Prostate gland (tissue), 2 donors: ENCODE results near the gene LHPP. TPM values are rescaled to one million over a fixed set of nuclear protein-coding genes. Genes with fewer than 3 reads are reported as not detected.

Source experiments
- DNase-seq: peaks from one replicate; pipeline ENCODE4 v3.0.0-alpha.2; 2019; ENCODE audit warnings: low spot score
- H3K27ac ChIP-seq, 2 donors: fragments of 200-600 bp; sonication (generic); 2 replicates each; pipeline ENCODE4 v1.5.1; 2017 to 2019
- H3K27me3 ChIP-seq: fragments of 200-600 bp; sonication (generic); replicated peaks from 2 replicates; pipeline ENCODE4 v1.5.1; 2019; ENCODE audit not compliant: insufficient read depth
- H3K36me3 ChIP-seq, 2 donors: fragments of 200-600 bp; sonication (generic); 1 replicate in 1 of 2; 2 replicates in 1 of 2; pipeline versions ENCODE4 v1.5.1 to v1.8.1; 2017 to 2019
- H3K4me1 ChIP-seq: fragments of 200-600 bp; sonication (generic); replicated peaks from 2 replicates; pipeline ENCODE4 v1.5.1; 2019
- H3K4me3 ChIP-seq, 2 donors: fragments of 200-600 bp; sonication (generic); 2 replicates each; pipeline ENCODE4 v1.5.1; 2017 to 2019
- H3K9me3 ChIP-seq: fragments of 200-600 bp; sonication (generic); 2 replicates; pipeline ENCODE4 v1.5.1; 2017
- CTCF ChIP-seq, 4 experiments: fragments of 200-600 bp in 2 of 4; fragments of 450-650 bp in 2 of 4; sonication (generic) in 2 of 4; IDR thresholded peaks; 1 replicate in 3 of 4; 2 replicates in 1 of 4; pipeline ENCODE4 v1.5.1; 2016 to 2019; ENCODE audit warnings: antibody characterized with exemption in 4 of 4, mild to moderate bottlenecking in 2 of 4, moderate library complexity in 2 of 4
- POLR2A ChIP-seq: fragments of 450-650 bp; IDR thresholded peaks from one replicate; pipeline ENCODE4 v1.6.1; 2016; ENCODE audit warnings: antibody characterized with exemption, mild to moderate bottlenecking
- POLR2AphosphoS5 ChIP-seq: sonication (generic); formaldehyde crosslinking; IDR thresholded peaks from one replicate; pipeline ENCODE4 v1.6.1; 2017; ENCODE audit warnings: antibody characterized with exemption
- WGBS: methylation state at CpG from one replicate; pipeline ENCODE4 v1.1.5; 2018; 5-methylcytosine and 5-hydroxymethylcytosine counted together
- intact Hi-C: fragments of 100-400 bp; cut with DNase I; formaldehyde crosslinking; loops from one replicate; pipeline ENCODE4 v1.14.2; 2022
- total RNA-seq, 2 donors: library from RNA; depleted of rRNA; stranded (reverse); fragments of >200 nt; gene quantifications; one replicate each; pipeline ENCODE4 v1.1.0, GENCODE V29; 2016

LHPP gene
- total RNA-seq, 2 donors from 2014 or later: 21.9 to 43.3 TPM

GRCh38 chr10:124422742-124423141 is 38.9 kb upstream of the LHPP start:
- H3K4me3 ChIP-seq: no peak overlapping the region
- 87% methylated on average over 12 of the region's 12 CpGs for WGBS
- H3K27me3 ChIP-seq: no peaks in the 10 kb centered on the region
- no peak for DNase-seq
- no peaks in the 10 kb centered on the region for H3K36me3 ChIP-seq
- TF ChIP-seq POLR2AphosphoS5 (no peak), POLR2A (no peak), CTCF (IDR thresholded peaks at IDR 0.05) (no peak)
- H3K4me1 ChIP-seq: no peaks in the 10 kb centered on the region
- intact Hi-C loops: no loop called here
- no peaks in the 10 kb centered on the region for H3K9me3 ChIP-seq
- H3K27ac ChIP-seq: no peak overlapping the region

- 92% methylated on average over 5 of the region's 5 CpGs for WGBS
- Histone ChIP-seq H3K36me3 (no peaks in the 10 kb centered on the region), H3K9me3 (no peaks in the 10 kb centered on the region), H3K27ac (no peak overlapping the region), H3K4me3 (no peak overlapping the region), H3K4me1 (no peaks in the 10 kb centered on the region), H3K27me3 (no peaks in the 10 kb centered on the region)
- TF ChIP-seq CTCF (IDR thresholded peaks at IDR 0.05): no peak
- TF ChIP-seq POLR2AphosphoS5: no peak
- TF ChIP-seq POLR2A: no peak
- DNase-seq: no peak
- intact Hi-C loops: no loop called here
These were observed 37.8 kb upstream of the LHPP start for GRCh38 chr10:124423813-124424212.

- Histone ChIP-seq H3K4me3 (no peak overlapping the region), H3K36me3 (no peaks in the 10 kb centered on the region), H3K9me3 (no peaks in the 10 kb centered on the region), H3K27ac (no peak overlapping the region), H3K4me1 (no peaks in the 10 kb centered on the region), H3K27me3 (no peaks in the 10 kb centered on the region)
- DNase-seq: no peak
- WGBS: 47% methylated on average over 4 of the region's 4 CpGs
- TF ChIP-seq CTCF (IDR thresholded peaks at IDR 0.05): no peak
- no peak for TF ChIP-seq POLR2AphosphoS5
- TF ChIP-seq POLR2A: no peak
- intact Hi-C loops: no loop called here
These were observed 36.2 kb upstream of the LHPP start for GRCh38 chr10:124425227-124425962.

GRCh38 chr10:124428207-124428777 is 33.3 kb upstream of the LHPP start:
- no peak for DNase-seq
- intact Hi-C loops: no loop called here
- Histone ChIP-seq H3K4me1 (no peaks in the 10 kb centered on the region), H3K9me3 (no peaks in the 10 kb centered on the region), H3K27ac (no peak overlapping the region), H3K36me3 (no peaks in the 10 kb centered on the region), H3K27me3 (no peaks in the 10 kb centered on the region), H3K4me3 (no peak overlapping the region)
- WGBS: 41% methylated on average over 3 of the region's 3 CpGs
- TF ChIP-seq POLR2A (no peak), CTCF (IDR thresholded peaks at IDR 0.05) (no peak)

- Histone ChIP-seq H3K36me3 (no peaks in the 10 kb centered on the region), H3K27me3 (no peaks in the 10 kb centered on the region), H3K9me3 (no peaks in the 10 kb centered on the region), H3K27ac (no peak overlapping the region), H3K4me1 (no peaks in the 10 kb centered on the region), H3K4me3 (no peak overlapping the region)
- DNase-seq: no peak
- no peak for TF ChIP-seq POLR2A
- TF ChIP-seq CTCF (IDR thresholded peaks at IDR 0.05): no peak
- no peak for TF ChIP-seq POLR2AphosphoS5
- intact Hi-C loops: no loop called here
- 59% methylated on average over 5 of the region's 5 CpGs for WGBS
These were observed 32.0 kb upstream of the LHPP start for GRCh38 chr10:124429576-124429975.
